ENCODE data around the gene ERP27.
A peak's percentile ranks its signal among the peaks of the same experiment; 100 is the strongest.

The ERP27 gene

DNA sequence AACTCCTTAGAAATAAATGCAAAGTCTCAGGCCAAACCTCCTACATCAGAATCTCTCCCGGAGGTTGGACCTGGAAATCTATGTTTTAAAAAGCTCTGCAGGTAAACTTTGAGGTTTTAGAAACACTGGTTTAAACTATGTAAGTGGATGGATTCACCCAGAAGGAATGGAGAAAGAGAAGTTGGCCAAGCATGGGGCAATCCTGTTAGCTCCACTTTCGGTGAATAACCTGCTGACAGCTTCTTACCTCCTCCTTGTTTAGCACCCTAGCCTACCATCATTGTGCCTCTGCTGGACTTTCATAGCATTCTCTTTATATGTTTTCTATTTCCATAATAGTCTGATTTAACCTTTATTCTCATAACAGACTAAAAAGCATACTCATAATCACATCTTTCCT lies 26.1 kb upstream of the ERP27 start:
- H3K4me1 ChIP-seq (ENCODE audit: low read length) = peaks cover 13% of the 10 kb centered on the region
- H3F3A ChIP-seq (ENCODE audit: insufficient read depth, low read length) = peaks cover 34% of the 10 kb centered on the region
- DNase-seq = no peak
- no peaks in the 10 kb centered on the region for H4K20me1 ChIP-seq (ENCODE audit: insufficient read depth, low read length)
- no peaks in the 10 kb centered on the region for H3K9me2 ChIP-seq (replicated peaks; ENCODE audit: insufficient read depth, low read length)
- peaks cover 45% of the 10 kb centered on the region for H3K79me2 ChIP-seq (ENCODE audit: low read length)
- no peaks in the 10 kb centered on the region for H3K27me3 ChIP-seq (replicated peaks; ENCODE audit: insufficient read depth, low read length)
- H3K36me3 ChIP-seq (replicated peaks; ENCODE audit: insufficient read depth, low read length) = no peaks in the 10 kb centered on the region
- H3K4me2 ChIP-seq (ENCODE audit: low read depth, low read length) = no peak overlapping the region
- no peak overlapping the region for H3K9ac ChIP-seq (ENCODE audit: low read length)
- H3K9me3 ChIP-seq (replicated peaks; ENCODE audit: insufficient read depth, low read length) = no peaks in the 10 kb centered on the region
- no peak overlapping the region for H3K4me3 ChIP-seq (ENCODE audit: low read length)
- H2AFZ ChIP-seq (ENCODE audit: low read length) = no peak overlapping the region
- H3K27ac ChIP-seq (ENCODE audit: low read length) = no peak overlapping the region
- TF ChIP-seq CTCF (IDR thresholded peaks at IDR 0.05; ENCODE audit: low read length) = no peak
- TF ChIP-seq EZH2phosphoT487 (IDR thresholded peaks at IDR 0.05; ENCODE audit: low read length) = no peak
- TF ChIP-seq EZH2 (optimal IDR thresholded peaks at IDR 0.05; ENCODE audit: low read depth, low read length) = no peak

GRCh38 chr12:14963520-14963919 lies 25.2 kb upstream of the ERP27 start:
- Histone ChIP-seq H3K27ac (ENCODE audit: low read length) (peak overlapping the region; percentile 90; the same call in 1 of the 2 replicates), H3K9me2 (replicated peaks; ENCODE audit: insufficient read depth, low read length) (no peaks in the 10 kb centered on the region)

DNA sequence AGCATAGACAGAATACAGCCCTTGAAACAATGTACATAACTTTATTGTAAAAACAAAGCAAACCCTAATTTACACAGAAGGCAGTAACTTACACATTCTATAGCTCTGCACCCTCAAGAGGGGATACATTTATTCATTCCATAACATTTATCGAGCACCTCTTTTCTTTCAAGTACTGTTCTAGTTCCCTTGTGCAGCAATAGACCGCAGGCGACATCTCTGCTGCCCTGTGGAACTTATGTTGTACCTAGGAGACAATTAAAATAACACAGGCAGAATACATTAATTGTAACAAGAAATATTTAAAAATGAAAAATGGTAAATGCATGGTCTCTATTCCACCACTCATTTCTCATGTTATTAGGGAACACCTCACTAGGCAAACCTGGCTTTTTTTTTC lies 24.5 kb upstream of the ERP27 start:
- peak overlapping the region; percentile 75 for H3K4me3 ChIP-seq (ENCODE audit: low read length)
- H3K27ac ChIP-seq (ENCODE audit: low read length) = peak overlapping the region; percentile 90; the same call in 1 of the 2 replicates
- no peaks in the 10 kb centered on the region for H4K20me1 ChIP-seq (ENCODE audit: insufficient read depth, low read length)
- H2AFZ ChIP-seq (ENCODE audit: low read length) = peak overlapping the region; percentile 70
- DNase-seq = no peak
- TF ChIP-seq CTCF (IDR thresholded peaks at IDR 0.05; ENCODE audit: low read length) (no peak), EZH2phosphoT487 (IDR thresholded peaks at IDR 0.05; ENCODE audit: low read length) (no peak), EZH2 (optimal IDR thresholded peaks at IDR 0.05; ENCODE audit: low read depth, low read length) (no peak)
- H3F3A ChIP-seq (ENCODE audit: insufficient read depth, low read length) = peaks cover 48% of the 10 kb centered on the region
- no peaks in the 10 kb centered on the region for H3K9me3 ChIP-seq (replicated peaks; ENCODE audit: insufficient read depth, low read length)
- no peaks in the 10 kb centered on the region for H3K36me3 ChIP-seq (replicated peaks; ENCODE audit: insufficient read depth, low read length)
- peak overlapping the region; percentile 95 for H3K4me2 ChIP-seq (ENCODE audit: low read depth, low read length)
- peaks cover 20% of the 10 kb centered on the region for H3K4me1 ChIP-seq (ENCODE audit: low read length)
- H3K27me3 ChIP-seq (replicated peaks; ENCODE audit: insufficient read depth, low read length) = no peaks in the 10 kb centered on the region
- peak overlapping the region; percentile 88; the same call in 1 of the 2 replicates for H3K9ac ChIP-seq (ENCODE audit: low read length)
- peaks cover 61% of the 10 kb centered on the region for H3K79me2 ChIP-seq (ENCODE audit: low read length)
- no peaks in the 10 kb centered on the region for H3K9me2 ChIP-seq (replicated peaks; ENCODE audit: insufficient read depth, low read length)

More at GRCh38 chr12:14963520-14963919, 25.2 kb upstream of the ERP27 start:
- Histone ChIP-seq H3F3A (ENCODE audit: insufficient read depth, low read length) (peaks cover 41% of the 10 kb centered on the region), H3K4me1 (ENCODE audit: low read length) (peaks cover 16% of the 10 kb centered on the region), H3K4me2 (ENCODE audit: low read depth, low read length) (peak overlapping the region; percentile 95; the same call in 1 of the 2 replicates), H3K4me3 (ENCODE audit: low read length) (no peak overlapping the region), H4K20me1 (ENCODE audit: insufficient read depth, low read length) (no peaks in the 10 kb centered on the region), H3K9me3 (replicated peaks; ENCODE audit: insufficient read depth, low read length) (no peaks in the 10 kb centered on the region), H3K9ac (ENCODE audit: low read length) (no peak overlapping the region), H3K79me2 (ENCODE audit: low read length) (peaks cover 53% of the 10 kb centered on the region), H2AFZ (ENCODE audit: low read length) (0 out of 2 replicates have a peak overlapping the region, but pooled peaks have one; percentile 13), H3K36me3 (replicated peaks; ENCODE audit: insufficient read depth, low read length) (no peaks in the 10 kb centered on the region), H3K27me3 (replicated peaks; ENCODE audit: insufficient read depth, low read length) (no peaks in the 10 kb centered on the region)
- TF ChIP-seq EZH2phosphoT487 (IDR thresholded peaks at IDR 0.05; ENCODE audit: low read length) = no peak
- no peak for TF ChIP-seq EZH2 (optimal IDR thresholded peaks at IDR 0.05; ENCODE audit: low read depth, low read length)
- TF ChIP-seq CTCF (IDR thresholded peaks at IDR 0.05; ENCODE audit: low read length) = no peak
- no peak for DNase-seq

Measured in MM.1S (cell line).